GM21737 (cell line): ENCODE measurements around the gene BCL10.

Experiments
- ATAC-seq: cut with Tn5 transposase; IDR thresholded peaks from one replicate; pipeline ENCODE4 v1.9.1; 2021; ENCODE audit warnings: mild to moderate bottlenecking, moderate library complexity; ENCODE audit not compliant: unreplicated experiment

BCL10 gene

GRCh38 chr1:85300140-85300539 is 23.7 kb upstream of the BCL10 start:
- no peak for ATAC-seq

GRCh38 chr1:85297855-85298629 is 21.6 kb upstream of the BCL10 start:
- peak; percentile 92 for ATAC-seq

DNA sequence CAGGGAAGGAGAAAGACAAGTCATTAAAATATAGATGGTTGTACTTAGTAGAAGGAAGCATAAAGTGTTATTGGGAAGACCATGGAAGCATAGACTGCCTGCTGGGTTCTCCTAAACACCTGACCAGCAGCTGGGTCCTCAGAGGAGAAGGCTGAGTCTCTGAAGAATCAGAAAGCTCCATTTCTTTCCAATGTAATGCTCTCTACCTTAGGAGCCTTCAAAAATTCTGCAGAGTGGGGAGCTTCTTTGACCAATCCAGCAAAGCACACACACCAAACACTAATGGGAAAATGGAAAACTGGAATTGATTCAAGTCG is 21.1 kb upstream of the BCL10 start:
- ATAC-seq = no peak

DNA sequence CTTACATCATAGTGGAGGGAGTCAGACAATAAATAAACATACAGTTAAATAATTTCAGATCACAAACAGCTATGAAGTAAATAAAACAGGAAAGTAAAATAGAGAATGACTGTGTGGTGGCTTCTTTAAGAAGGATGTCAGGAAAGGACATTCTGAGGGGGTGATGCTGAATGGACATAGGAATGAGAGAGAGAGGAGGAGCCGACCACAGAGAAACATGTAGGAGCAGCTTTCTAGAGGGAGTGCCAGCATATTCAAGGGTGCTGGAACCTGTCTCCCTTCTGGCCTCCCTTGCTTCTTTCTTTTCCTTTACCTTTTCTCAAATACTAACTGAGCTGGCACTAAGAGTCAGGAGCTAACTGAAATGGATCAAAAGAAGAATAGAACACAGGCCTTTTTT is 20.5 kb upstream of the BCL10 start:
- ATAC-seq = no peak

DNA sequence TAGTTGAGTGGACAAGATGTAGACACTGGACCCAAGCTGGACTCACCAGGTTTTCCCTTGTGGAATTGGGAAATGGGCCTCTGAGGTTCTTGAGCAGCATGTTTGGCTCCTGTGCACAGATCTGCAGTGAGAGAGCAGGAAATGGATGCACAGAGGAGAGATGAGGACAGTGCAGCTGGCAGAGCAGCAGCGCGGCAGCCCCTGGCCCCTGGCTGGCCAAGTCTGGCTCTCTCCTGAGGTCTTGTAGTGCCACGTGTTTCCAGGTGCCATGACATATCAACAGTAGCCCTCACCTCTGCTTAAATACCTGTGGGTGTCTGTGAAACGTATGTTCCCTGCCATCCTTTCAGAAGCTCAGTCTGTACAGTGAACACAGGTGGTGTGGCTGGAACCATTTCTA is 19.2 kb upstream of the BCL10 start:
- ATAC-seq = no peak

GRCh38 chr1:85295006-85295431 is 18.6 kb upstream of the BCL10 start:
- ATAC-seq = no peak

DNA sequence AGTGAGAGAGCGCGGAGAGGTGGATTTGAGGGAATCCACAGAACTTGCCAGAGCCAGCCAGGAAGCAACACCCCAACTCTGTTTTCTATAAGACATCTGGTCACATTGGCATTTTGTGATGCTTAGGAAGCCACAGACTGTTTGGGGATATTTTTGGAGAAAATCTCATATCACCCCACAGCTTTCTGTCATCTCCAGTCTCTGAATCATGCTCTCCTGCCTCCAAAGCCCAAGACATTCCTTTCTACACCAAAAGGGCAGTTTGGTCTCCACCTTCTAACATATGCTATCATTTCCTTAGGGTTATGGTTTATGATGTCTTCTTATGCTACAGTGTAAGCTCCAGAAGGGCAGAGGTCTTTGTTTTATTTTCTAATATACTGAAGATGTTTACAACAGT is 14.4 kb upstream of the BCL10 start:
- no peak for ATAC-seq

DNA sequence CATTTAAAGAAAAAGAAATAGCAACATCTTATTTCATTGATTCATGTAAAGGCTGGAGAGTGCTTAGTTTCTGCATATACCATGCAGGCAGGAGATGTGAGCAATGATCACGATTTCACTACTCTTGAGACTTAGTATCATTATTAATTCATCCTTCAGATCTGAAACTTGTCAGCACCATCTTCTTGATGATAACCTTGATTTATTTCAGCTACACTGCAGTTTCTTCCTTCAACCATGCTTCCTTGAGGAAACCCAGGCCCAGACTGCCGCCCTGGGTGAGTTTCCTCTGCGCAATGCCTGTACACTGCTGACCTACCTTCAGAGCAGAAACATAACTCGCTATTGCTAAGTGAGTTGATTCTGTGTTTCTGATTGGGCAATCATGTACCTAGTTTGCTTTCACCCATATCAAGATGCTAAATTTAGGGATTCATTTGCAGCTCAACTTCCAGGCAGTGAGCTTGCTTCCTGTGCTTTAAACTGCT is 13.5 kb upstream of the BCL10 start:
- no peak for ATAC-seq

DNA sequence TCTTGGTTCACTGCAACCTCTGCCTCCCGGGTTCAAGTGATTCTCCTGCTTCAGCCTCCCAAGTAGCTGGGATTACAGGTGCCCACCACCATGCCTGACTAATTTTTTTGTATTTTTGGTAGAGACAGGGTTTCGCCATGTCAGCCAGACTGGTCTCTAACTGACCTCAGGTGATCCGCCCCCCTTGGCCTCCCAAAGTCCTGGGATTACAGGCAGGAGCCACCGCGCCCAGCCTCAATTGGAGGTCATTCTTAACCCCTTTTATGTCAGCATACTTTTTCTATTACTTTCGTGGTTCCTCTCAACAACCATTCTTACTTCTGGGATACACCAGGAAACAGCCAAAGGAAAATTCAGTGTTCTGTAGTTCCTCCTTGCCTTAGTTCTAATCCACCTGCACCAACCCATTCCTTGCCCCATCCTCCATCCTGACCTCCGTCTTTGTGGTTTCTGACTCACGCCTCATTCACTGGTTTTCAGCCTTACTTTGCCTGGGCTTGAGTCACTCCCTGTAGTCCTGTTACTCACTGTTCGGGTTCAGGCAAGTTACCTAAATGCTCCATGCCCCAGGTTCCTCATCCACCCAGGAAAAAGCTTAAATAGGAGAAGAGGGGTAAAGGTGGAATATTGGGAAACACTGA is 12.9 kb upstream of the BCL10 start:
- ATAC-seq = no peak

DNA sequence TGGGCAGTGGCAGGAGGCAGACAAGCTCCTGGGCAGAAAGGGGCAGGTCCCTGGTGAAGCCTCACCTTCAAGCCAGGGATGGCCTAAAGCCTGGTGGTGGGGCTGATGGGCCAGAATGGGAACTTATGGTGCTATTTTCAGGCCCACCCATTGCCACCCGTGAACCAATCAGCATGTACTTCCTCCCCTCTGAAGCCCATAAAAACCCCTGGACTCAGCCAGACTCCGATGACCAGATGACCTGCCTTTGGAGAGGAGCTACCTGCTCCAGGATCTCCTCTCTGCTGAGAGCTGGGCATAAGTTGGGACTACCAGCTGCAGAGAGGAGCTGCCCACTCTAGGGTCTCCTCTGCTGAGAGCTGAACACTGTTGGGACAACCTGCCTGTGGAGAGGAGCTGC is 7.8 kb upstream of the BCL10 start:
- ATAC-seq = no peak

GRCh38 chr1:85283475-85284199 is 7.2 kb upstream of the BCL10 start:
- ATAC-seq = no peak

DNA sequence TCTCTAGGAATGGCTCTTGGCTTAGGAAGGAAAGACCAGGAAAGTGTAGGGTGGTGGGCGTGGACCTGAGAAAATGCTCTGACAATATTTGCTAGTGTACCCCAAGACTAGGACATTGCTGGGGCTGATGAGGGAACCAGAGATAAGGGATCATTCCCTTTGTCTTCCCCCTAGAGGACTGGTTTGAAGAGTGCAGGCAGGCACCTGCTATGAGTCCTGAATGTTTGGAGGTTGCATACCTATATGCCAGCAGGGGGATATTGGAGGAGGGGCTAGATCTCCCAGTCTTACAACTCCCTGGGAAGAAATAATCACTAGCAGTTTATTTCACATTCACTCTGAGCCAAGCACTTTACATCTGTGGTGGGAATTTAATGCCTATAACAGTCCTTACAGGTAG is 6.0 kb upstream of the BCL10 start:
- no peak for ATAC-seq

DNA sequence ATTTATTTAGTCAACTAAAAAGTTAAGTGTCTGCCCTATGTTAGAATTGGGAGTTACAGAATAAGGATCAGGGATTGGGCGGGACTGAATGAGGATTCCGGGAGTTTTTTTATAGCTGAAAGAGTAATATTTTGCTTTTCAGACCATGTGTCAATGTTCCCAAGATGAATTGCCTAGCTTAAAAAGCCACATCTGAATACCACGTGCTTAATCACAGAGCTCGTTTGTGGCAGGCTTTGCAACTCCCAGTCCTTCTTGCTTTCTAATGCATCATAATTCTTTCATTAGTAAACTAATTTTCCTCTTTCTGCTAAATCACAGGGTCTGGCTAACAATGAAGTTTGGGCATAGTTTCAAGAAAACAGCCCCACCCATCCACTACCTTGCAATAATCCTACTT is 4.2 kb upstream of the BCL10 start:
- no peak for ATAC-seq

DNA sequence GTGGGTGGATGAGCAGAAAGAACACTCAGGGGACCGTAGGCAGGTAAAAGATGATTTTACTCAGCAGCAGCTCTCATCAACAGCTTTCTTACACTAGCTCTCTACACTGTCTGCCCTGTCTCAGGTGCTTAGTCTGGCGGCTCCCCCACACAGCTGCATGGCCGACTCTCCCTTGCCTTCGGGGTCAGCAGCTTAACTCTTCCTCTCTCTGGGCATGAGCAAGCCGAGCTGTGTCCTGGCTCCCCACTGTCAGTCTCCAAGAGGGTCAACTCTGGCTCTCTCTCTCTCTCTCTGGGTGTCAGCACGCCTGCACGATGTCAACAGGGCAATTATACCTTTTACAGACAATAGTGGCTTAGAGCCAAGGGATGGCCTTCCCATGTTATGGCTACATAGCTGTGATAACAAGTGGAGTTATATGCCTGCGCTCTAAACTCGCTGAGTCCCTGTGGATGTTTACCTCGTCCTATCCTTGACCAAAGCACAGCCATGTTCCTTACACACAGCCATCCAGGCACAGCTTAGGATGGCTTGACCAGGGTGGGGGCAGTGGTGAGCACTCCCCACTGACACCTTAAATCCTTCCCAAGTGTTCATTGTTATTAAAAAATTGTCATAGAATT is 3.1 kb upstream of the BCL10 start:
- ATAC-seq = no peak

DNA sequence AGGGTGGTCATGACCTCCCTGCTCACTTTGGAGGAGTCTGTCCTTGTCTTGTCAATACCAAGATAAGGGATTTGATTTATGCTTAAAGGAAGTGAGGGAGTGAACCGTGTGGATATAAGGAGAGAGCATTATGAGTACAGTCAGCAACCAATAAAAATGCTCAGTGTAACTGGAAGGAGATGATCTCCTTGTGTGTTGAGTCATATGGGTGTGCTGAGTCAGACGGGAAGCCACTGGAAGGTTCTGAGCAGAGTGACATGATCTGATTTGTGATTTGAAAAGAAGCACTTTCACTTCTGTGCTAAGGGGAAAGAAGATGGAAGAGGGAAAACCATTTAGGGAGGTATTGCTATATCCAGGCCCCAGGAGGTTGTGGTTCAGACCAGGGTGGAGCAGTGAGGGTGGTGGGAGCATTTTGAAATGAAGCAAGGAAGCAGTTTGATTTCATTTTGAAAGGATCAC is 2.5 kb upstream of the BCL10 start:
- no peak for ATAC-seq

DNA sequence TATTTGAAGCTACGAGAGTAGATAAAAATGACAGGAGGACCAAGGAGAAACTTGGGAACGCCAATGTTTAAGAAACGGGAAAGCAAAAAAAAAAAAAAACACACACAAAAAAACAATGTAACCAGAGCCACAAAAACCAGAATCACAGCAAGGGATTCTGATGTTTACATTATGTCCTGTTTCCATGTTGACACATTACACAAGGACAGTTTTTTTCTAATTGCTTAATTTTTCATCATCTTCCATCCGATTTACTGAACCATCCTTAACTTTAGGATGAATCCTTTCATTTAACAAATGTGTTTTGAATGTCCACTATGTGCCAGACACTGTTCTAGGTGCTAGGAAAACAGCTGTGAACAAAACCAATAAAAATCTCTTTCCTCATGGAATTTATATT is 1.4 kb upstream of the BCL10 start:
- ATAC-seq = no peak

GRCh38 chr1:85276978-85277639 is 677 bp upstream of the BCL10 start:
- ATAC-seq = no peak

- ATAC-seq = no peak
Measured at GRCh38 chr1:85275701-85276214, 674 bp downstream of the BCL10 start.

- no peak for ATAC-seq
Measured at GRCh38 chr1:85274969-85275453, 1.4 kb downstream of the BCL10 start.

DNA sequence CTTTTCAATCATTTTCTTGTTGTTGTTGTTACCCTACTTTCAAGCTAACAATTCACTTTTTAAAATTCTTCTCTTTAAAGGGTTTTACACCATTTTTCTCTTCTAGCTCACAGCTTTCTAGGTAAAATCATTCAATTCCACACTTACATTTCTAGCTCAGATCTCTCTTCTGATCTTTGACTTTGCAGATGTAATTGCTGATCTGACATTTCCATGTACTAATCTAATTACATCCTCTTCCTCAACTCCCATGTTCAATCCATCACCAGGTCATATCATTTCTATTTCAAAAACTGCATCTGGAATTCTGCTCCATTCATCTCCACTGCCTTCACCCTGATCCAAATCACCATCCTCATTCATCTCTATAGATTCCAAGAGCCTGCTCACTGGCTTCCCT is 3.0 kb downstream of the BCL10 start:
- no peak for ATAC-seq
